H1 (cell line): ENCODE results near the gene ASTN1. TPM values are rescaled to one million over a fixed set of nuclear protein-coding genes. Genes with fewer than 3 reads are reported as not detected.

Source experiments
- CTCF ChIA-PET: fragments of 300-600 bp; sonication (Branson Sonifier 250); formaldehyde crosslinking; loops from one replicate; lab custom pipeline; 2021; ENCODE audit not compliant: partially characterized antibody; lab: Charles Lee
- POLR2A ChIA-PET: fragments of 300-600 bp; sonication (Branson Sonifier 250); formaldehyde crosslinking; loops from one replicate; lab custom pipeline; 2021; ENCODE audit warnings: inconsistent platforms; ENCODE audit not compliant: partially characterized antibody; lab: Charles Lee
- DNase-seq, 2 experiments: peaks; one replicate each; pipeline versions ENCODE4 v3.0.0 to v3.0.0-alpha.2; 2010 to 2022; ENCODE audit warnings: low spot score in 2 of 2, low read depth in 1 of 2, mixed read lengths in 1 of 2
- FAIRE-seq: peaks from 2 replicates; lab custom pipeline; 2011; peaks lifted over from hg19 to GRCh38; lab: Jason Lieb, UNC
- H2AFZ ChIP-seq: 2 replicates; pipeline ENCODE4 v1.8.1; 2012; ENCODE audit warnings: low read length, inconsistent platforms
- H2AK5ac ChIP-seq: 2 replicates; pipeline ENCODE4 v1.6.1; 2013; ENCODE audit warnings: low read depth, low read length
- H2BK120ac ChIP-seq: replicated peaks from 2 replicates; pipeline ENCODE3; 2013; ENCODE audit warnings: low read depth, low read length, inconsistent platforms
- H2BK12ac ChIP-seq: 2 replicates; pipeline ENCODE4 v1.6.1; 2013; ENCODE audit warnings: low read depth, low read length
- H2BK15ac ChIP-seq: 2 replicates; pipeline ENCODE4 v1.6.1; 2013; ENCODE audit warnings: low read length
- H2BK20ac ChIP-seq: 2 replicates; pipeline ENCODE4 v1.6.1; 2013; ENCODE audit warnings: low read length
- H2BK5ac ChIP-seq: 2 replicates; pipeline ENCODE4 v1.6.1; 2013; ENCODE audit warnings: low read depth, low read length
- H3K14ac ChIP-seq: 2 replicates; pipeline ENCODE4 v1.6.1; 2013; ENCODE audit warnings: inconsistent platforms; ENCODE audit not compliant: insufficient read length
- H3K18ac ChIP-seq: 2 replicates; pipeline ENCODE4 v1.6.1; 2013; ENCODE audit warnings: low read length; ENCODE audit errors: extremely low read depth
- H3K23ac ChIP-seq: 2 replicates; pipeline ENCODE4 v1.6.1; 2013; ENCODE audit warnings: inconsistent platforms; ENCODE audit not compliant: insufficient read length
- H3K23me2 ChIP-seq: 2 replicates; pipeline ENCODE4 v1.6.1; 2013; ENCODE audit warnings: low read depth, low read length
- H3K27ac ChIP-seq: 2 replicates; pipeline ENCODE4 v1.6.1; 2011; ENCODE audit warnings: low read depth, low read length, inconsistent platforms
- H3K27me3 ChIP-seq, 4 experiments: replicated peaks in 1 of 4; 1 replicate in 1 of 4; 2 replicates in 3 of 4; pipeline versions ENCODE4 v1.6.1 to v1.8.1; 2011 to 2013; ENCODE audit warnings: low read length in 3 of 4, mild to moderate bottlenecking in 3 of 4, inconsistent platforms in 2 of 4, mixed read lengths in 2 of 4, moderate library complexity in 1 of 4; ENCODE audit not compliant: control insufficient read depth in 3 of 4, insufficient read depth in 3 of 4; ENCODE audit errors: extremely low read depth in 1 of 4
- H3K36me3 ChIP-seq, 4 experiments: 2 replicates each; pipeline versions ENCODE4 v1.6.1 to v1.8.1; 2011 to 2013; ENCODE audit warnings: mild to moderate bottlenecking in 4 of 4, low read length in 3 of 4, moderate library complexity in 2 of 4, control low read depth in 1 of 4, inconsistent platforms in 1 of 4; ENCODE audit not compliant: insufficient read depth in 4 of 4, control insufficient read depth in 2 of 4
- H3K4ac ChIP-seq: replicated peaks from 2 replicates; pipeline ENCODE3; 2013; ENCODE audit warnings: low read length, low read depth, mixed read lengths, inconsistent platforms; ENCODE audit not compliant: insufficient read length
- H3K4me1 ChIP-seq, 4 experiments: replicated peaks in 1 of 4; 1 replicate in 1 of 4; 2 replicates in 3 of 4; pipeline versions ENCODE4 v1.6.1 to v1.8.1; 2011 to 2013; ENCODE audit warnings: low read length in 3 of 4, inconsistent platforms in 2 of 4, mixed read lengths in 1 of 4; ENCODE audit not compliant: insufficient read depth in 4 of 4, control insufficient read depth in 3 of 4
- H3K4me2 ChIP-seq, 2 experiments: 2 replicates each; pipeline versions ENCODE4 v1.6.1 to v1.8.1; 2011 to 2013; ENCODE audit warnings: low read depth in 2 of 2, low read length in 2 of 2, control low read depth in 1 of 2, inconsistent platforms in 1 of 2, mild to moderate bottlenecking in 1 of 2; ENCODE audit not compliant: insufficient read depth in 1 of 2
- H3K4me3 ChIP-seq, 4 experiments: fragments of 200-600, 300-600 bp in 1 of 4; sonication (generic), shearing (Covaris generic), sonication (Bioruptor Twin) in 1 of 4; 2 replicates each; pipeline versions ENCODE4 v1.5.1 to v1.8.1; 2011 to 2016; ENCODE audit warnings: low read length in 4 of 4, low read depth in 3 of 4, control low read depth in 2 of 4, inconsistent platforms in 2 of 4, mild to moderate bottlenecking in 2 of 4, mixed read lengths in 1 of 4, moderate library complexity in 1 of 4; ENCODE audit not compliant: insufficient read depth in 2 of 4; ENCODE audit errors: extremely low read depth in 1 of 4
- H3K56ac ChIP-seq: replicated peaks from 2 replicates; pipeline ENCODE3; 2013; ENCODE audit warnings: low read depth, mild to moderate bottlenecking, mixed read lengths, low read length, inconsistent platforms; ENCODE audit not compliant: insufficient read length
- H3K79me1 ChIP-seq: 2 replicates; pipeline ENCODE4 v1.6.1; 2013; ENCODE audit warnings: low read depth, low read length, control low read depth
- H3K79me2 ChIP-seq, 2 experiments: 2 replicates each; pipeline versions ENCODE4 v1.6.1 to v1.8.1; 2012 to 2013; ENCODE audit warnings: low read length in 2 of 2, mild to moderate bottlenecking in 2 of 2, inconsistent platforms in 1 of 2; ENCODE audit not compliant: insufficient read depth in 2 of 2, control insufficient read depth in 1 of 2
- H3K9ac ChIP-seq, 4 experiments: replicated peaks in 1 of 4; 1 replicate in 1 of 4; 2 replicates in 3 of 4; pipeline versions ENCODE4 v1.6.1 to v1.8.1; 2011 to 2013; ENCODE audit warnings: low read depth in 3 of 4, low read length in 3 of 4, control low read depth in 2 of 4, mild to moderate bottlenecking in 2 of 4, moderate library complexity in 2 of 4, inconsistent platforms in 1 of 4; ENCODE audit errors: extremely low read depth in 1 of 4
- H3K9me3 ChIP-seq, 2 experiments: 2 replicates each; pipeline versions ENCODE4 v1.6.1 to v1.8.1; 2012 to 2013; ENCODE audit warnings: mild to moderate bottlenecking in 2 of 2, moderate library complexity in 2 of 2, control low read depth in 1 of 2, inconsistent platforms in 1 of 2, low read depth in 1 of 2, low read length in 1 of 2, mixed read lengths in 1 of 2; ENCODE audit not compliant: insufficient read depth in 2 of 2
- H4K20me1 ChIP-seq, 2 experiments: replicated peaks in 1 of 2; 2 replicates each; pipeline versions ENCODE3 to v1.8.1; 2011 to 2013; ENCODE audit warnings: inconsistent platforms in 2 of 2, low read length in 2 of 2, mild to moderate bottlenecking in 1 of 2; ENCODE audit not compliant: insufficient read depth in 2 of 2, control insufficient read depth in 1 of 2
- H4K5ac ChIP-seq: 2 replicates; pipeline ENCODE4 v1.6.1; 2013; ENCODE audit warnings: low read length, low read depth, mixed read lengths, inconsistent platforms; ENCODE audit not compliant: insufficient read length
- H4K8ac ChIP-seq: 2 replicates; pipeline ENCODE4 v1.8.0; 2013; ENCODE audit warnings: mild to moderate bottlenecking, moderate library complexity, low read length, inconsistent platforms; ENCODE audit not compliant: insufficient read depth; ENCODE audit errors: extremely low read depth
- H4K91ac ChIP-seq: replicated peaks from 2 replicates; pipeline ENCODE3; 2013; ENCODE audit warnings: low read length, mixed read lengths, inconsistent platforms; ENCODE audit not compliant: insufficient read length
- EP300 ChIP-seq, 2 experiments: IDR thresholded peaks; 1 replicate in 1 of 2; 2 replicates in 1 of 2; pipeline ENCODE4 v1.6.1; 2011 to 2012; ENCODE audit warnings: low read depth in 2 of 2, low read length in 2 of 2, mild to moderate bottlenecking in 2 of 2, borderline replicate concordance in 1 of 2, inconsistent platforms in 1 of 2, moderate library complexity in 1 of 2
- KDM4A ChIP-seq: IDR thresholded peaks from one replicate; pipeline ENCODE4 v1.7.1; 2012; ENCODE audit warnings: low read depth, mild to moderate bottlenecking, moderate library complexity, low read length, inconsistent platforms; ENCODE audit not compliant: severe bottlenecking
- NANOG ChIP-seq: IDR thresholded peaks from 2 replicates; pipeline ENCODE4 v1.6.1; 2011; ENCODE audit warnings: low read length, low read depth, mild to moderate bottlenecking, inconsistent platforms; ENCODE audit not compliant: insufficient read depth, poor library complexity, severe bottlenecking
- RAD21 ChIP-seq, 2 experiments: IDR thresholded peaks in 1 of 2; conservative IDR thresholded peaks in 1 of 2; 2 replicates each; pipeline ENCODE4 v1.6.1; 2011; ENCODE audit warnings: low read depth in 2 of 2, low read length in 2 of 2, improper control_type of control experiment in 1 of 2, inconsistent platforms in 1 of 2, mild to moderate bottlenecking in 1 of 2, moderate library complexity in 1 of 2
- WGBS, 2 experiments: shearing (Covaris generic) in 1 of 2; methylation state at CpG; one replicate each; pipeline versions ENCODE4 v1.1.6 to v1.1.7; 2013 to 2015; ENCODE audit warnings: low lambda C conversion rate in 2 of 2, mixed read lengths in 2 of 2, inconsistent platforms in 1 of 2, low coverage in 1 of 2, missing lambda C conversion rate in 1 of 2; ENCODE audit not compliant: insufficient replicate concordance in 2 of 2, insufficient coverage in 1 of 2, insufficient read length in 1 of 2; ENCODE audit errors: extremely low coverage in 1 of 2, missing lambda C conversion rate in 1 of 2; 5-methylcytosine and 5-hydroxymethylcytosine counted together
- polyA plus RNA-seq, 7 experiments: library from polyadenylated mRNA; depleted of rRNA in 3 of 7; stranded (reverse) in 5 of 7; unstranded in 2 of 7; fragments of >200 nt in 5 of 7; fragments of 200-250 nt in 2 of 7; gene quantifications; 1 replicate in 5 of 7; 2 replicates in 1 of 7; 4 replicates in 1 of 7; pipeline versions ENCODE4 v1.2.1 to v1.2.3, GENCODE V29; 2011 to 2013; ENCODE audit warnings: missing spikeins in 2 of 7, mixed read lengths in 2 of 7
- total RNA-seq: library from RNA; stranded (reverse); fragmentation: NEBNext Ultra II Directional; extraction: Animal tissue kit (Norgen Biotek cat#: 25700); gene quantifications from 2 replicates; pipeline ENCODE4 v1.2.1, GENCODE V29; 2021
- TF ChIP-seq, protein P1 (sequence below), 3 experiments: IDR thresholded peaks; 1 replicate in 2 of 3; 2 replicates in 1 of 3; pipeline versions ENCODE4 v1.5.1 to v1.6.1; 2011; ENCODE audit warnings: low read length in 3 of 3, mild to moderate bottlenecking in 3 of 3, inconsistent platforms in 2 of 3, low read depth in 1 of 3, moderate library complexity in 1 of 3; ENCODE audit not compliant: insufficient read depth in 1 of 3; ENCODE audit errors: control extremely low read depth in 1 of 3

Gene ASTN1
- total and polyA plus RNA-seq, 2 of the 8 experiments (the other 6 are each of a cell fraction or from before 2014, with no cell fraction given) = 2.9 to 4.1 TPM

DNA sequence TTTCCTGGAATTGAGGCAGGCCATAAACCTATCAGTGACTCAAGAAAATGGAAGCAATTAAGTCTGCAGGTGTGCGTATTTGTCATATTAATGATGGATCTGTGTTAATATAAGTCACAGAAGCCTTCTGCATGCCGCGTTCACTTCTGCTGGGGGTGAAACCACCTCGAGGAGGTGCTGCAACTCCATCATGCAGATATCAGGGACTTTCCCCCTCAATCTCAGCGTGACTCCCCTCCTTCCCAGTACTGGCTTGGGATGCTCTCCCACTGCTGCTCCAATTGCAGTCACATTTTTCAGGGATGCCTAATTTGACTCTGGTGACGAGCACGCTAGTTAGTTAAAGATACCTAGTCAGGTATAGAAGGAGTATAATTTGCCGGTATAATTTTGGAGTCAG lies 87.5 kb downstream of the ASTN1 start:
- H3K23me2 ChIP-seq = 0 out of 2 replicates have a peak, but pooled peaks cover 4% of the 10 kb centered on the region
- no peak overlapping the region for H3K23ac ChIP-seq
- H2BK12ac ChIP-seq = no peak overlapping the region
- H3K36me3 ChIP-seq = no peaks in the 10 kb centered on the region
- CTCF ChIA-PET = interaction anchor here (1.0 to 1.3 kb wide), 4 partner anchors 104 to 128 kb away, joined by 3 read pairs; no protein-coding TSS in a partner anchor
- H3K27ac ChIP-seq = no peak overlapping the region
- WGBS, 2 experiments = 89% methylated on average over 8 of the region's 8 CpGs; no CpG with 5 or more reads in 1 of the 2 experiments
- no peak overlapping the region for H4K8ac ChIP-seq
- no peak overlapping the region for H4K5ac ChIP-seq
- H3K4me1 ChIP-seq = no peaks in the 10 kb centered on the region
- H3K27me3 ChIP-seq = no peaks in the 10 kb centered on the region
- H3K79me1 ChIP-seq = no peaks in the 10 kb centered on the region
- H2AK5ac ChIP-seq = no peak overlapping the region
- no peak overlapping the region for H2AFZ ChIP-seq
- DNase-seq (no peak), FAIRE-seq (no peak)
- H2BK120ac ChIP-seq = no peak overlapping the region
- no peaks in the 10 kb centered on the region for H3K79me2 ChIP-seq
- TF ChIP-seq RAD21 (IDR thresholded peaks at IDR 0.05 in 1 of 2, conservative IDR thresholded peaks at IDR 0.05 in 1 of 2; ENCODE audit: low read depth in 2 of 2, low read length in 2 of 2) (peak; percentile 49 to 50), KDM4A (no peak), EP300 (IDR thresholded peaks at IDR 0.05; ENCODE audit: borderline replicate concordance in 1 of 2, low read depth in 2 of 2, low read length in 2 of 2) (no peak), NANOG (no peak)
- TF ChIP-seq, protein P1, sequence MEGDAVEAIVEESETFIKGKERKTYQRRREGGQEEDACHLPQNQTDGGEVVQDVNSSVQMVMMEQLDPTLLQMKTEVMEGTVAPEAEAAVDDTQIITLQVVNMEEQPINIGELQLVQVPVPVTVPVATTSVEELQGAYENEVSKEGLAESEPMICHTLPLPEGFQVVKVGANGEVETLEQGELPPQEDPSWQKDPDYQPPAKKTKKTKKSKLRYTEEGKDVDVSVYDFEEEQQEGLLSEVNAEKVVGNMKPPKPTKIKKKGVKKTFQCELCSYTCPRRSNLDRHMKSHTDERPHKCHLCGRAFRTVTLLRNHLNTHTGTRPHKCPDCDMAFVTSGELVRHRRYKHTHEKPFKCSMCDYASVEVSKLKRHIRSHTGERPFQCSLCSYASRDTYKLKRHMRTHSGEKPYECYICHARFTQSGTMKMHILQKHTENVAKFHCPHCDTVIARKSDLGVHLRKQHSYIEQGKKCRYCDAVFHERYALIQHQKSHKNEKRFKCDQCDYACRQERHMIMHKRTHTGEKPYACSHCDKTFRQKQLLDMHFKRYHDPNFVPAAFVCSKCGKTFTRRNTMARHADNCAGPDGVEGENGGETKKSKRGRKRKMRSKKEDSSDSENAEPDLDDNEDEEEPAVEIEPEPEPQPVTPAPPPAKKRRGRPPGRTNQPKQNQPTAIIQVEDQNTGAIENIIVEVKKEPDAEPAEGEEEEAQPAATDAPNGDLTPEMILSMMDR (IDR thresholded peaks at IDR 0.05; ENCODE audit: control extremely low read depth in 1 of 3, insufficient read depth in 1 of 3, low read depth in 1 of 3, low read length in 3 of 3) = peak in 2 of 3 experiments; percentile 9 to 13; a peak in 2 of 4 replicates
- H3K14ac ChIP-seq = no peak overlapping the region
- no peaks in the 10 kb centered on the region for H4K20me1 ChIP-seq
- H3K4ac ChIP-seq = no peak overlapping the region
- POLR2A ChIA-PET = no interaction called here
- H3K4me3 ChIP-seq = no peak overlapping the region
- no peak overlapping the region for H3K9ac ChIP-seq
- H3K56ac ChIP-seq = no peak overlapping the region
- no peak overlapping the region for H3K4me2 ChIP-seq
- H3K9me3 ChIP-seq = no peaks in the 10 kb centered on the region
- no peak overlapping the region for H3K18ac ChIP-seq
- no peak overlapping the region for H2BK5ac ChIP-seq
- no peak overlapping the region for H2BK20ac ChIP-seq
- no peak overlapping the region for H4K91ac ChIP-seq
- no peak overlapping the region for H2BK15ac ChIP-seq
